Right lung (tissue), 5 donors: ENCODE results near the gene TUBB6. TPM values are rescaled to one million over a fixed set of nuclear protein-coding genes. Genes with fewer than 3 reads are reported as not detected.

Experiments used
- DNase-seq, 2 donors: peaks; one replicate each; pipeline ENCODE4 v3.0.0-alpha.2; 2013
- polyA plus RNA-seq, 5 donors: library from polyadenylated mRNA; unstranded; fragments of 120-200 nt; gene quantifications; one replicate each; pipeline versions ENCODE4 v1.2.1 to v1.2.3, GENCODE V29; 2013; ENCODE audit warnings: inconsistent platforms in 1 of 5, low replicate concordance in 1 of 5; ENCODE audit not compliant: insufficient read length in 5 of 5, insufficient read depth in 1 of 5

The TUBB6 gene
- polyA plus RNA-seq, 5 donors = 56.8 to 96.5 (median 66.7) TPM

- DNase-seq = no peak
Measured at GRCh38 chr18:12334366-12334808, 26.3 kb downstream of the TUBB6 start.

- DNase-seq = no peak
Measured at GRCh38 chr18:12334863-12335262, 26.8 kb downstream of the TUBB6 start.

GRCh38 chr18:12335503-12335902 is 27.5 kb downstream of the TUBB6 start:
- DNase-seq = no peak

- DNase-seq = no peak
Measured at GRCh38 chr18:12336171-12336613, 28.2 kb downstream of the TUBB6 start.

DNA sequence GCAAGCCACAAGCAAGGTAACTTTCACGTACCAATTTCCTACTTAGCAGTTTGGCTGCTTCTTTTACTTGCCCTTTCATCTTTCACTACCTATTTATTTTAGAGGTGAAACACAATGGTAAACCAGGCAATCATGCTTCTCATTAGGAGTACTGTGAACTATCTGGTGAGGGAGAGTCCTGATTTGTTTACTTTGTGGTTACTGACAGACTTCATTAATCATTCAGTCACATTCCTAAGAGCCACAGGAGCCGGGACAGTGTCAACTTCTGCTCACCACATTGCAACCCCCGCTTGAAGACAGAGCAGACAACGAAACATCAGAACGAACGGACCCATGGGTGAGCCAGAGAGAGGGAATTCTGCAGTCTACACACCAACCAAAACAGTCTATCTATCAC is 28.8 kb downstream of the TUBB6 start:
- no peak for DNase-seq

- no peak for DNase-seq
Measured at GRCh38 chr18:12338382-12338781, 30.3 kb downstream of the TUBB6 start.

GRCh38 chr18:12340945-12341660 is 33.1 kb downstream of the TUBB6 start:
- no peak for DNase-seq

GRCh38 chr18:12342661-12343060 is 34.6 kb downstream of the TUBB6 start:
- no peak for DNase-seq

GRCh38 chr18:12345491-12346239 is 37.6 kb downstream of the TUBB6 start:
- DNase-seq = no peak

DNA sequence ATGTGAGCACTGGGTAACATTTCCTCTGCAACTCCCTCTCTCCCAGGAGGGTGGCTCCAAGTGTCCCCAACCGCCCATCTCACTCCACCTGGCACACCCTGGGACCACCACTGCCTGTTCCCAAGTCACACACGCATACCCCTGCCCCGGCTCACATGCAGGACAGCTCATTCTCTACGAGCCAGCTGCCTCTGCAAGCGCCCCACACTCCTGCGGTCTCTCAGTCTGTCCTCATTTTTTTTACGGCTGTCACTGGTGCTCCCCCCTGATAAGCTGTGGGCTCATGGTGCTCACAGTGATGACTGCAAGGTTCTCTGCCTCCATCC is 38.2 kb downstream of the TUBB6 start:
- no peak for DNase-seq

- no peak for DNase-seq
Measured at GRCh38 chr18:12347895-12348294, 39.9 kb downstream of the TUBB6 start.

GRCh38 chr18:12352188-12352587 is 44.1 kb downstream of the TUBB6 start:
- DNase-seq = no peak

GRCh38 chr18:12359515-12359927 is 51.5 kb downstream of the TUBB6 start:
- no peak for DNase-seq

DNA sequence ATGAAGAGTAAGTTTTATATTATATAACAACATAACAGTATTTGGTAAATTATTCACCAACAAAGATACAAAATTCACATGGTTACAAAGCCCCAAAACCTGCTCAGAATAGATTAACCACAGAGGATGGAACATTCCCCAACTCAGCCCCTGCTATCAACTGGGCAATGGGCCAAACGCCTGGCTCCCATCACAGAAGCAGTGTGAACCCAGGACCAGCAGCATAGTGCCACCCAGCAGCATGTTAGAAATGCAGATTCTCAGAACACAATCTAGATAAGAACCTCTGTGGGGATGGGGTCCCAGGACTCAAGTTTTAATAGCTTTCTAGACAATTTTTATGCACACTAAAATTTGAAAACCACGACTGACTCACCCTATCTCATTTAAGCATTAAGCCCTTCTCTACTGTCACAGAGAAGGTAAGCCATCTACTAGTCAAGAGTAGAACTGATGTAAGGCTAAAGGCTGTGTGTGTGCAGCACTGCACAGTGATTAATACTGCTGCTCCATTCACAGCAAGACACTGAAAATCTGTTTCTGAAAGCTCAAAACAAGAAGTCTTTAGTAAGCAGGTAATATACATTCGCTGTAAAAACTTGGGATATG is 53.8 kb downstream of the TUBB6 start:
- no peak for DNase-seq

- DNase-seq = no peak
Measured at GRCh38 chr18:12362473-12363174, 54.6 kb downstream of the TUBB6 start.

GRCh38 chr18:12366379-12366778 is 58.3 kb downstream of the TUBB6 start:
- no peak for DNase-seq

DNA sequence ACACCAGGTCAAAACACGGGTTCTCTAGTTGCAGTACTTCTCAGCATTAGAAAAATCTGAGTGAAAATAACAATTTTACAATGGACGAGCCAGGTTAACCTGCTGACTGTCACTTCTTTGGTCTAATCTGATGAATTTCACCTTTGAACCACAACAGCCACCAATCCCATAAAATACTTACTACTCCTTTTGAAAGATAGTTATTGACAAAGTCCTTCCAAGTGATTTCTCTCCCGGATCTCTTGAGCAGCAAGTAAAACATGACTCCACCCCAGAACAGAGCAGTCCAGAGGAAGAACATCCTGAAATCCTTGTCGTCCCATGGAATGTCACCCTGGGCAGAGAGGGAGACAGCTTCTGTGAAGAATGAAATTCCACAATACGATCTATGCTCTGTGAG is 58.7 kb downstream of the TUBB6 start:
- DNase-seq = no peak

GRCh38 chr18:12369211-12369610 is 61.2 kb downstream of the TUBB6 start:
- DNase-seq = no peak

DNA sequence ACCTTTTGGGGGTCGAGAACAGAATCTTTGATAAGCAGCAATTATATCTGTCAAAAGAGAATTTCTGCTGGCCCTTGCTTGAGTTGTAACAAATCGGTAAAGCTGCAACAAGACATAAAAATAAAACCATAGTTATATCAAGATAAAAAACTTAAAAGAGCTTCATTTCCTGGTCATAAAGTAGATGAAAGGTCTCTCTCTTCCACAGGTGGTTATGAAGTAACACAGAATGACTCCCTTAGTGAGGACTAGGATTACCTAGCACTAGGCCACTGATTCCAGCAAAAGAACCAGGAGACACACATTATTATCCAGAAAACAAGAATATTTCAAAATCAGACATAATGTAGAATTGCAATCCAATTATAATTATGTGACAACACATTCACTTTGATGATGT is 63.5 kb downstream of the TUBB6 start:
- DNase-seq = no peak

GRCh38 chr18:12372406-12372805 is 64.4 kb downstream of the TUBB6 start:
- DNase-seq = no peak

- no peak for DNase-seq
Measured at GRCh38 chr18:12373116-12373770, 65.2 kb downstream of the TUBB6 start.

- DNase-seq = no peak
Measured at GRCh38 chr18:12373771-12374116, 65.7 kb downstream of the TUBB6 start.
